GM21447 (cell line): ENCODE results near the gene TMEM163.

Experiments used
- ATAC-seq: cut with Tn5 transposase; IDR thresholded peaks from one replicate; pipeline ENCODE4 v1.9.1; 2021; ENCODE audit not compliant: unreplicated experiment

TMEM163 gene

GRCh38 chr2:134446383-134447017, 272.3 kb downstream of the TMEM163 start:
- ATAC-seq, result no peak

- ATAC-seq, result no peak
These were observed 272.8 kb downstream of the TMEM163 start for GRCh38 chr2:134445985-134446382.

- ATAC-seq, result no peak
These were observed 273.7 kb downstream of the TMEM163 start for GRCh38 chr2:134445116-134445515.

DNA sequence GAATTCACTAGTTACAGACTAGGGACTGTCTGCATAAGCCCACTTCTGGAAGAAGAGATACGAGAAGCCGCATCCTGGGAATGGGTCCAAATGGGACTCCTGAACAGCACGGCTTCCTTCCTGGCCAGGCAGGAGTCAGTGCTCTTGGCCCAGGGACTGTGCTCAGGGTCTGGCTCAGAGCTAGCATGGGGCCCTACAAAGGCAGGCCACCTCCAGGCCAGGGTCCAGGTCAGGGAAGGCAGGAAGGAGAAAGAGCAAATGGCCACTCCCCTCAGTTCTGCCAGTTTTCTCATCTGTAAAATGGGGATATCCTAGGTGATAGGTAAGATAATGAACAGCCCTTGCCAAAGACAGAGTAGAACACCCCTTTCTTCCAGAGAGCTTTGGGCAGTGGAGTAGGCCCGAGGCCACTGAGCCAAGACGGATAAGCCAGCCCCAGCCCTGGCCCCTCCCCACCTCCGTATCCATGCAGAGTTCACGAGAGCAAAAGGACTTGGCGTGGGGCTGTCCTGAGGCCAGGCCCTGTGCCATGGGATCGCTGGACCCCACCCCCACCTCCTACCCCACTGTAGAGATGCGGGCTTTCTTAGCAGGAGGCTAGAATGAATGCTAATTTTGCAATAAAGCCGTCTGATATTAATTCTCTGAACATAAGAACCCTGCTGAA, 274.9 kb downstream of the TMEM163 start:
- ATAC-seq, result no peak

GRCh38 chr2:134441153-134441863, 277.5 kb downstream of the TMEM163 start:
- ATAC-seq, result no peak

GRCh38 chr2:134440336-134440909, 278.4 kb downstream of the TMEM163 start:
- ATAC-seq, result no peak

DNA sequence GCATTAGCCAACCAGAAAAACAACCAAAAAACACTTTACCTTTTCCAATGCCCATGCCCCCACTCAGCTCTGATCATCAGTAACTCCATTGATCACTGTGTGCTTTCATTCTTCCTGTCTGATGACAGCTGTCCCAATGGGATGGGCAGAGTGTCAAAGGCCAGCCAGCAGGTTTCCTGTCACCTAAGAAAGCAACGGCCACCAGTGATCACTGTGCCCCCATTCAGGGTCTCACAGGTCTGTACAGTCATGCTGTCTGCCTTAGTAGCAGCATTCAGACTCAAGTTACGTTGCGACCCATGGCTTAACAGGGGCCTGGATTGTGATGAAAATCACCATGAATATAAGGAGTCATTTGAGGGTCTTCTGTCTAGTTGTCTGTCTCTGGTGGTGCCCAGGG, 280.4 kb downstream of the TMEM163 start:
- no peak for ATAC-seq

DNA sequence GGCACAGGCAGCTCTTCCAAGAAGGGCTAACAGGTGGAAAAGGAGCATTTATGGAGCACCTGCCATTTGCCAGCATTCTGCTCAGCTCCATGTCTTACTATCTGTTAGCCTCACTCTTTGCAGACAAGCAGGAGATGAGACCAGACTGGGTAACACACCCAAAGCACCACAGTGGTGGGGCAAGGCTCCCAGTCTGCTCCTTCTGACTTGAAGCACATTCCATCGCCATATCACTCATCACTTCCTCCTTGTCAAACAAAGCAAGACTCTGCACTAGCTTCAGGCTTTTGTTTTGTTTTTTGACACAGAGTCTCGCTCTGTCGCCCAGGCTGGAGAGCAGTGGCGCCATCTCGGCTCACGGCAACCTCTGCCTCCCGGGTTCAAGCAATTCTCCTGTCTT, 282.1 kb downstream of the TMEM163 start:
- no peak for ATAC-seq

- no peak for ATAC-seq
These were observed 282.9 kb downstream of the TMEM163 start for GRCh38 chr2:134435936-134436335.

DNA sequence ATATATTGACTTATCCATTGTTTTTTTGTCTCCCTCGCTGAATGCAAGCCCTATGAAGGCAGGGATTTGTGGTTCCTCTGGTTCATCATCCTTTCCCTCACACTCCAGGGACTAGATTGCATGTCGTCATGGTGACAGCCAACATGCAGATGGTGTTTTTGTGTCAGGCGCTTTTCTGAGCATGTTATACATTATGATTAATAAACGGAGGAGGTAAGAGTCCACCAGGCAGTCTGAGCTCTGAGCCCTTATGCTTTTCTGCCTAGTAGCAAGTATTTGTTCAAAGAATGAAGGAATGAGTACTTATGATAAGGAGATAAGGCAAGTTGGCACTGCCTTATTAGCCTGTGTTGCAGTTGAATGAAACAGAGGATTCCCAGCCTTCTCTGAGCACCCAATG, 283.3 kb downstream of the TMEM163 start:
- no peak for ATAC-seq

GRCh38 chr2:134433979-134434378, 284.8 kb downstream of the TMEM163 start:
- ATAC-seq, result no peak

- ATAC-seq, result no peak
These were observed 285.3 kb downstream of the TMEM163 start for GRCh38 chr2:134433469-134433868.

- ATAC-seq, result no peak
These were observed 286.3 kb downstream of the TMEM163 start for GRCh38 chr2:134432435-134432883.

DNA sequence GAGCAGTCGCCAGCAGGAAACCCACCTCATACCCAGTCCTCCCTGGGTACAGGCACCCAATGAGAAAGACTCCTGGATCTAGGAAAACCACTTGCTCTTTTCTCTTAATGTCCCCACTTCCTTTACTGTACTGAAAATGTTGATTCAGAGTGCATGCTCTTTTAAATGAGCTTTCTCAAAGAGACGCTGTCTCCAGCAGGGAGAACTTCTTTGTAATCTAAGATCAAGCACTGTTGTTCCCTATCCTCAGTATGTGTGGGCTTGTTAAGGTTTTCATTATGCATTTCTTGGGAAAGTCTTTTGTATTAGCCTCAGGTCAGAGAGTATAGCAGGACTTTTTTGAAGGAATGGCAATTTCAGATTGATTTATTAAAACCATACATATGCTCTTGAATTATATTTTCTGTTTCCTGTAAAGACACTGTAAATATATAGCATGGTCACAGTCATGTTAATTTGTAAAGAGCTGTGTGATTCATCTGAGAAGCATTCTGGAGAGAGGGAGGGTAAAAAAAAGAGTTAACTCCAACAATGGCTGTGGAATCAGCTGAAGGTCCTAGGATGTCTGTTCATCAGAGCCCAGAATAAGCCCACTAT, 286.9 kb downstream of the TMEM163 start:
- ATAC-seq, result no peak

DNA sequence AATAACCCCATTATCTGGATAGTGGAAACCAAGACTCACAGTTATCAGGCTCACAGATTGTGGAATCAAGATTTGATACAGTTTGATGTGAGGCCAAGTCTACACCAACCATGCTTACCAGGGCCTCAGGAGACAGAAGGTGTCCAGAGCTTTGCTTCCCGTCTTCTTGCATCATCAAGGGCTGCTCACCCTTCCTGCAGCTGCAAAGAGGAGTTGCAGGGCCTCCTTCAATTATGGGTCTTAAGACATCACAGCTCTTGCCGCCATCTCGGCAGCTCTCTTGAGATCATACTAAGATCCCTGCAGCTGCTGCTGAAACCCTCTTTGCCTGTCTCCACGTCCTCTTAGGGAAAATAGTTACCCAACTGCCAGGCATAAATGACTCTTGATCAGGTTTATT, 288.9 kb downstream of the TMEM163 start:
- ATAC-seq, result no peak

GRCh38 chr2:134426721-134427120, 292.1 kb downstream of the TMEM163 start:
- no peak for ATAC-seq

GRCh38 chr2:134425724-134426496, 292.9 kb downstream of the TMEM163 start:
- ATAC-seq, result no peak

DNA sequence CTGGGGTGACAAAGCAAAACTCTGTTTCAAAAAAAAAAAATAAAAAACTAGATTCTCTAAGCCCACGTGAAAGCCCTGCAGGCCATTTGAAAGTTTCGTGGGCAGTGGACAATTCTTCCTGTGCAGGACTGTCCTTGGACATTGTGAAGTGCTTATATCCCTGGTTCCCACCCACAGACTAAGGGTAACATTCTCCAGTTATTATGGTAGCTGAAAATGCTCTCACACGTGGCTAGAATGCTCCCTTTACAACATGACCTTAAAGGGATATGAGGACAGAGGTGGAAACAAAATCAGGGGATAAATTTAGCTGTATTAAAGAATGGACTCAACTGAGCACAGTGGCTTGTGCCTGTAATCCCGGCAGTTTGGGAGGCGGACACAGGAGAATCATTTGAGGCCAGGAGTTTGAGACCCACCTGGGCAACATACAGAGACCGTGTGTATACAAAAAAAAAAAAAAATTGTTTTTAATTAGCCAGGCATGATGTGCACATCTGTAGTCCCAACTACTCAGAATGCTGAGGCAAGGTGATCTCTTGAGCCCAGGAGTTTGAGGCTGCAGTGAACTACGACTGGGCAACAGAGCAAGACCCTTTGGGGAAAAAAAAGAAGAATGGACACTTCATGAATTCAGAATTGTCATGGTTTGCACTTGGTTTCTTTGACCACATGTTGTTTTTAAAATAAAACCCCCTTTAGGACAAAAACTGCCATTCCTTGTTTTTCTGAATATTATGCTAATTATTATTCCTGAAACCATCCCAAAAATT, 297.1 kb downstream of the TMEM163 start:
- no peak for ATAC-seq

- no peak for ATAC-seq
These were observed 297.9 kb downstream of the TMEM163 start for GRCh38 chr2:134420920-134421319.

GRCh38 chr2:134420259-134420658, 298.5 kb downstream of the TMEM163 start:
- ATAC-seq, result no peak
